ENCODE measurements around the gene IGF1R.

The IGF1R gene

DNA sequence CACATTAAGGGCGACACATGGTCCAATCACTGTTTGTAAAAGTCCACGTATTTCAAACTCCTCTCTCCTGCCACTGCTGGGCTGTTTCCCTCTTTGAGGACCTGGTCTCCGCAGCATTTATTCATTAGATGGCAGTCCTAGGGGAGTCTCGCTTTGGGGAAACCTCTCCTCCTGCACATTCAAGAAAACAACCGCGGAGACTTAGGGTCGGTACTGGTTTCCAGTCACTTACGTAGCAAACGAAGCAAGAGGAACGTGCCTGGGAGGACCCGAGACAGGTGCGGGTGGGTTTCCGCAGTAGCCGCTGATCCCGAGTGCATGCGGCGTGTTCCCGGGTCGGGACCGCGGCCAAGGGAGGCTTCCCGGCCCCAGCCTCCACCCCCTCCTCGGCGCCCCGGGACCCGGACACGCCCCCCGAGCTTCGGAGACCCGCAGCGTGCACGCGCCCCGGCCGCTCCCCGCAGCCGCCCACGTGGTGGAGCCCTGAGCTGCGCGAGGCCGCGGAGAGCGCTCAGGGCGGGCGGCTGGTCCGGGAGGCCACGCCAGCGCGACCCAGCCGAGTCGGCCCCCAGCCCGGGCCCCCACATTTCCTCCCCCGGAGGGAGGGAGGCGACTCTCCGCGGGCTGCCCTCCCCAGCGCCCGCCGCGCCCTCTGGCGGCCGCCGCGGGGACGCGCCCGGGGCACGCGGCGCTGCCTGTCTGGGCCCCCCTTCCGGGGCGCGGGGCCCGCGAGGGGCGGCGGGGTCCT, 1.1 kb upstream of the IGF1R start:
- DNase-seq = peak; percentile 70
- in situ Hi-C loops (cut with MboI; ENCODE audit: low pct_unique_long_range_greater_than_20kb, low sequenced_read_pairs) = no loop called here

DNA sequence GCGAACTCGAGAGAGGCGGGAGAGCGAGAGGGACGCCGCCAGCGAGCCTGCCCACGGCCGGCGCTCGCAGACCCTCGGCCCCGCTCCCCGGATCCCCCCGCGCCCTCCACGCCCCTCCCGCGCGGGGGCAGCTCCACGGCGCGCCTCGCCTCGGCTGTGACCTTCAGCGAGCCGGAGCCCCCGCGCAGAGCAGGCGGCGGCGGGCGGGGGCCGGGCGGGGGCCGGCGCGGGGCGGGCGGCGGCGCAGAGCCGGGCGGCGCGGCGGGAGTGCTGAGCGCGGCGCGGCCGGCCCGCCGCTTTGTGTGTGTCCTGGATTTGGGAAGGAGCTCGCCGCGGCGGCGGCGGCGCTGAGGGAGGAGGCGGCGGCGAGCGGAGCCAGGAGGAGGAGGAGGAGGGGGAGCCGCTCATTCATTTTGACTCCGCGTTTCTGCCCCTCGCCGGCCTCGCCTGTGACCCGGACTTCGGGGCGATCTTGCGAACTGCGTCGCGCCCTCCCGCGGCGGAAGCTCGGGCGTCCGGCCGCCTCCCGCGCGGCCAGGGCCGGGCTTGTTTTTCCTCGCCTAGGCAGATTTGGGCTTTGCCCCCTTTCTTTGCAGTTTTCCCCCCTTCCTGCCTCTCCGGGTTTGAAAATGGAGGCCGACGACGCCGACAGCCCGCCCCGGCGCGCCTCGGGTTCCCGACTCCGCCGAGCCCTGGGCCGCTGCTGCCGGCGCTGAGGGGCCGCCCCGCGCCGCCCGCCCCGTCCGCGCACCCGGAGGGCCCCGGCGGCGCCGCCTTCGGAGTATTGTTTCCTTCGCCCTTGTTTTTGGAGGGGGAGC, 524 bp downstream of the IGF1R start:
- peak; percentile 59 for DNase-seq
- in situ Hi-C loops (cut with MboI; ENCODE audit: low pct_unique_long_range_greater_than_20kb, low sequenced_read_pairs) = no loop called here

DNA sequence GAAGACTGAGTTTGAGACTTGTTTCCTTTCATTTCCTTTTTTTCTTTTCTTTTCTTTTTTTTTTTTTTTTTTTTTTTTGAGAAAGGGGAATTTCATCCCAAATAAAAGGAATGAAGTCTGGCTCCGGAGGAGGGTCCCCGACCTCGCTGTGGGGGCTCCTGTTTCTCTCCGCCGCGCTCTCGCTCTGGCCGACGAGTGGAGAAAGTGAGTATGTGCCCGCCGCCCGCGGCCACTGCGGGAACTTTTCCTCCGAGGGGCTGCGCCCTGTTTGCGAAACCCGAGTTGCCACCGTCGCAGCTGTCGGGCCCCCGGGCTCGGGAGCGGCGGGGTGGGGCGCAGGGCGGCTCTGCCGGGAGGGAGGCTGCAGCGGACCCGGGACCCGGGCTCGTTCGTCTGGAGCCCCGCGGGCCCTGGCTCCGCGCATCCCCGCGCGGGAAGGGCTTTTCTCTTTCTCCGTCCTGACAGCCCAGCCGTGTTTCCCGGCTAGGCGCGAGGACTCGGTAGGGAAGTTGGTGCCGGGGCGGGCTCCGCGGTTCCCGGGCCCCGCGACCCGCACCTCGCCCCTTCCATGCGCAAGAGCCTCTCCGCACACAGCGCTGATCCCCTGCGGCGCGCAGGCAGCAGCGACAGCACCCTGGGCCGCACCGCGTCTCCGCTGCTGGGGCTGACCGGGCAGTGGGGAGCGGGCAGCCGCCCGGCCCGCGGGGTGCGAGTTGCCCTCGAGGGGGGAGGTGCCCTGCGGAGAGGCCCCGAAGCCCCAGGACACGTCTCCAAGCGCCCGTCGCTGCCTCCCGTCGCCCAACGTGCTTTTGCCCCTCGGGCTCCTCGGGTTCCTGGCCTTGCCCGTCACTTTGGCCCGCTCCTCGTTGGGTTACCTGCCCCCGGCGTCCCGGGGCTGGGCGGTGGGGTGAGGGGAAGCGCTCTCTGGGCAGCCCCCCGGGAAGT, 1.4 kb downstream of the IGF1R start:
- in situ Hi-C loops (cut with MboI; ENCODE audit: low pct_unique_long_range_greater_than_20kb, low sequenced_read_pairs) = no loop called here

DNA sequence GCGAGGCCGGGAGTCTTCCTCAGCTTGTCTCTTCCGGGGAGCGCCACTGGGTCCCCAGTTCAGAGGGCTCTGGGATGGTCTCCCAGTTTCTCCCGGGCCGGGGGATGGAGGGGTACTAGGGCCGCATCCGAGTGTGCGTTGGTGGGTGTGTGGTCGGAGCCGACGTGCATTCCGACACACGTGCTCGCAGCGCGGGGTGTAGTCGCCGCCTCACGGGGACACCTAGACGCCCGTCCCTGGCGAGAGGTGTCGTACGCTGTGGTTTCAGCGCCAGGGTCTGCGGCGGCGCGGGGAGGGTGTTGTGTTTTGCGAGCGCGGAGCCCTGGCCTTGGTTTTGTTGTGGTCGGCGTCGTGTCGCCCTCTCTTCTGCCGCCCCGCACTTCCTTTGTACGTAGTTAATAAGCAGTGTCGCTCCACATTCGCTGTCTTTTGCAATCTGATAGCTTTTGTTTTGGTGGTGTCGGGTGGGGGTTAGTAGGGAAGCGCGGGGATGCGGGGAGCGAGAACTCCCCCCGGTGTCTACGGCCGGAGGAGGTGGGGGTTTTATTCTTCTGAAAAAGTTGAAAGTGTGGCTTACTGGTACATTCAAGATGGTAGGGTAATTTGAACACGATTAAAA, 2.2 kb downstream of the IGF1R start:
- peak; percentile 58 for DNase-seq
- in situ Hi-C loops (cut with MboI; ENCODE audit: low pct_unique_long_range_greater_than_20kb, low sequenced_read_pairs) = no loop called here

More for the DNA sequence above, 1.4 kb downstream of the IGF1R start:
- DNase-seq = peak; percentile 54

DNA sequence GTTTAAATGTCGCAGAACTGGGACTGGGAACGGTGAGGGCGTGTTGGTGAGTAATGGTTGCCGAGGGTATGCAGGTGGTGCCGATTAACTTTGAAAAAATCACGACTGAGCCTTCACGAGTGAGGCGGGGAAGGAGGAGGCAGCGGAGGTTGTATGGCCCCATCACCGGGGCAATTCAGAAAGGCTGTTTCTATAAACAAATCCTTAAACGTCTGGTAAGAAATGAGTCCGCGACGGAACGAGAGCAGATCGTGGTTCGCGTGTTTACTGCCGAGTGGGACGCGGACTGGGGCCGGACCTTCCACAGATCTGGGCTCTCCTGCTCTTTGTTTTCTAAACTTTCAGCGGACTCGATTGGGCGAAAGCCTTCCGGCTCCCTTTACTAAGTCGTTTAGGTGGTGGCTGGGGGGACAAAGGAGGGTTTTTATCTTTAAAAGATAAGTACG, 2.7 kb downstream of the IGF1R start:
- no peak for DNase-seq
- in situ Hi-C loops (cut with MboI; ENCODE audit: low pct_unique_long_range_greater_than_20kb, low sequenced_read_pairs) = no loop called here

DNA sequence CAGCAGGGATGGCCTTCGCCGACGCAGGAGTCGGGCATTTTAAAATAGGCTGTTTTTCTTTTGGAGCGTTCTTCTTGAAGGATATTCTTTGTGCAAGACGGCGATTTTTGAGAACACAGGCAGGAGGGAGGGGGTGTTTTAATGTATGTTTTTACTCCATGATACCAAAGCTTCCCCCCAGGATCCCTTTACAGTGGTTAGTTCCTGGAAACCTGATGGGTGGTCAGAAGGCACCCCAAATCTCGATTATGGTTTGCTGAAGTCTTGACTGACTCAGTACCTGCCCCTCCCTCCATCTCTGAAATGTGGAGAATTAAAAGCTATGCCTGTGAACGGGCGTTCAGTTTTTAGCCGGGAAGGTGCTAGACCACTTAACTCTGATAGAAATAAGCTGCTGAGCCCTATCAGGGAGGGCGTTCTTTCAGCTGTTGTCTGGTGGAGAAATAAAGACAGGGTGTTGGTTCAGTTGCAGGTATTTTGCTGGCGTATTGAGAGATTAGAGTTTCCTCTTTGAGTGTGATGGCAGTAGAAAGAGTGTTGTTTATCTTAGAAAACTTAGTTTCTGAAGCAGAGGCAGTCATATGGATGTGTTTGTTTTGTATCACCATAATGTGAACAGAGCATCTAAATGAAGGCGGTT, 3.4 kb downstream of the IGF1R start:
- DNase-seq = peak; percentile 9
- in situ Hi-C loops (cut with MboI; ENCODE audit: low pct_unique_long_range_greater_than_20kb, low sequenced_read_pairs) = no loop called here

DNA sequence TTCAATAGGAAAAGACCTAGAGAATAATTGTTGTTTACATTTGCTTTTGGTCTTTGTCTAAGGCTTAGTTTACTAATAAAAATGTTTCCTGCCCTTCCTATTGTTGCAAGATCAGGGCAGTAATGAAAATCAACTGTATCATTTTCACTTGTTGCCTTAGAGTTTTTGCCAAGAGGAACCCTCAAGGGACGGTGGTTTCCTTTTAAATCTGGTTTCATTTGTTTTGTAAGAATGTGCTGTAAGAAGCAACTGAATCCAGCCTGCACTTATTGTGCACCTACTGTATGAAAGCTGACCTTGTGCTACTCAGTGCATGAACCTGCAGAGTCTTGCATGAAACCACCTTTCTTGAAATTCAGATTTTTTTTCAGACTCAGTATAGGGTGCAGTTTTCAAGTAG, 5.3 kb downstream of the IGF1R start:
- DNase-seq = no peak
- in situ Hi-C loops (cut with MboI; ENCODE audit: low pct_unique_long_range_greater_than_20kb, low sequenced_read_pairs) = no loop called here

DNA sequence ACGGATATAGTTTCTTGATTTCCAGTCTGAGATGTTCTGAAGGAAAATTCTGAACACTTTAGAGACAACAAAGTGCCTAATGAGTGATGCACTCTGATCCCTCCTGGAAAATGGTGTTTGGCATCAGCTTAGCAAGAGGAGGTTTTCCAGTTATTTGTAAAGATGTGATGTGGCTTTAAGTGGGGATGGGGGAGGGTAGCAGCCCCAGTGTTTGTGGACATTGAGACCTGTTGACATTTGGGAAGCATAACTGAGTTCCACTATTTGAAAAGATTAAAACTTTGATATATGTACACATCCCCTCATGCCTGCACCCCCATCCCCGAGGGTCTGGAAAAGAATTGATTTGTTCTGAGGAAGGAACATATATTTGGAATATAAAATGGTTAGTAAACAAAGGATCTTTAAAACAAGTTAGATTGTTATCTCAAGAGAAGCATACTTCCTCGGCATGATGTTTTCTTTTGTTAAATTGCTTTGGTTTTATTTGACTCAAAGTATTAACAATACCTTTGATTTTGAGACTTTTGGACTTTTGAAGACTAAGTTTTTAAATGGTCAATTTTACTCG, 6.5 kb downstream of the IGF1R start:
- in situ Hi-C loops (cut with MboI; ENCODE audit: low pct_unique_long_range_greater_than_20kb, low sequenced_read_pairs) = no loop called here
- no peak for DNase-seq

DNA sequence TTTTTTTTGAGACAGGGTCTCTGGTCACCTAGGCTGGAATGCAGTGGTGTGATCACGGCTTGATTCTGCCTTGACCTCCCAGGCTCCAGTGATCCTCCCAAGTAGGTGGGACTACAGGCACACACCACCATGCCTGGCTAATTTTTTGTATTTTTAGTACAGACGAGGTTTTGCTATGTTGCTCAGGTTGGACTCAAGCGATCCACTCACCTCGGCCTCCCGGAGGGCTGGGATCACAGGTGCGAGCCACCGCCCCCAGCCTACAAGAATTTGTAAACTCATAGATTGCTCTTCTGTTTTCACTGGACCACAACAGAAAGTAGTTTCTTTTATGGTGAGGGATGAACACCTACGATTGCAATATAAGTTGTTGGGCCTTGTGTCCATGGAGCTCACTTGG, 7.4 kb downstream of the IGF1R start:
- in situ Hi-C loops (cut with MboI; ENCODE audit: low pct_unique_long_range_greater_than_20kb, low sequenced_read_pairs) = no loop called here
- no peak for DNase-seq

DNA sequence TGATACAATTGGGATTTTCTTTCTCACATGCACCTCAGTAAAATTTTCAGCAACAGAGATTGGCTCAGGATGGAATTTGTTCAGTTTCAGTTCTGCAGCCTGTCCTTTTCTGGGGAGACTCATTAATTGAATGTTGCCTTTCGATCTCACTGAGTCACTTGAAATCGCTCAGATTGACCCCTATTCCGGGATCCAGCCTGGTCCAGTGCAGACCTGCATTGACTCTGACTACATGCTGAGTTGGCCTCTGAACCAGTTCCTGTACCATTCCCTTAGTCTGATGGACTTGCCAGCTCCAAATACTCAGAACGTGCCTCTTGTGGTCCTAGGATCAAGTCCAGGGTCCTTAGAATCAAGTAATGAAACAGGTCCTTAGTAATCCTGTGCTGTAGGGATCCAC, 9.4 kb downstream of the IGF1R start:
- DNase-seq = no peak
- in situ Hi-C loops (cut with MboI; ENCODE audit: low pct_unique_long_range_greater_than_20kb, low sequenced_read_pairs) = no loop called here

DNA sequence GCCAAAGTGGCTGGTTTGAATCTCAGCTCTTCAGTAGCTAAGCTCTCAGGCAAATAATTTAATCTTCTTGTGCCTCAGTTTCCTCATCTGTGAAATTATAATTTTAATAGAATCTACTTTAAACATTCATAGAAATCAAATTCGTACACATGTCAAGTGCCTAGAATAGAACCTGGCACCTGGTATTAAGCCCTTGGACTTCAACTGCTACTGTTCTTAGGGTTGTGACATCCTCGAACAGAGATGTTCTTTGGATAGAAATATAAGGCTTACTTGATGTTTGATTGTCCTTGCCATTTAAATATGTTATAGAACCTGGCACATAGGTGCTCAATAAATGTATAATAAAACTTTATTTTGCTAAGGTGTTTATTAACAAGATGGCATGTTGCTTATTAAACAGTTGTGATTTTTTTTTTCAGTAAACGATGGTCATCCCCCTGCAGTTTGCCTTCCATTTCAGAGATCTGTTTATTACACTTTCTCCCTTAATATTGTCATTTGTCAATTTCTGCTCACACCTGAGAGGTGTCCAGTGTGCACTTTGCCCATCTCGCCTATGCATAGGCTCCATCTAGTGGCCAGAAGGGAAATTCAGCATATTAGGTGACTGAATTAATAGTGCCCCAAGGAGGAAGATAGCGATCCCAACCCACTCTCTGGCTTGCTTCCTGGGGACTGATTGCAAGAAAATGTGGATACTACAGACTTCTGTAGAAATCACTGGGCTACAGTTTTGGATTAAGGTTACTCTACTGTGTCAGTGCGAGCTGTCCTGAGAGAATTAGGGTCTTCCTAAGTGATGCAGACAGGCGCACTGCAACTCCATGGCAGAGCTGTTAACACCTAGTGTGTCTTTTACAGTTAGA, 10.7 kb downstream of the IGF1R start:
- in situ Hi-C loops (cut with MboI; ENCODE audit: low pct_unique_long_range_greater_than_20kb, low sequenced_read_pairs) = no loop called here
- DNase-seq = peak; percentile 55

DNA sequence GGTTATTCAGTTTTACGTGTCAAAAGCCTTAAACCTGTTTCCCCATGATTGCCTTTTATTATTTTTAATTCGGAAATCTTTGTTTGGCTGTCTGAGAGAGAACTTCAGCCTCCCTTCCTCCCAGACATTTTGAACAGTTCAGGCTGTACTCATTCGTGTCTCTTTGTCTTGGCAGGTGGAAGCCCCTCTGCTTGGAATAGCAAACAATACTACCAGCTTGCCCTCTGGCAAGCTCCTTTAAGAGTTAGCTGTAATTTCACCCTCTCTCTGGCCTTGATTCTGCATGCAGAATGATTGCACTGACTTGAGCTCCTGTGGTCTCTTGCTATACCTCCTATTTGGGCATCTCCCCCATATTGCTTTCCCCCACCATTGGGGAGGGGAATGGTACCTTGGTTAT, 11.7 kb downstream of the IGF1R start:
- no peak for DNase-seq
- in situ Hi-C loops (cut with MboI; ENCODE audit: low pct_unique_long_range_greater_than_20kb, low sequenced_read_pairs) = no loop called here

DNA sequence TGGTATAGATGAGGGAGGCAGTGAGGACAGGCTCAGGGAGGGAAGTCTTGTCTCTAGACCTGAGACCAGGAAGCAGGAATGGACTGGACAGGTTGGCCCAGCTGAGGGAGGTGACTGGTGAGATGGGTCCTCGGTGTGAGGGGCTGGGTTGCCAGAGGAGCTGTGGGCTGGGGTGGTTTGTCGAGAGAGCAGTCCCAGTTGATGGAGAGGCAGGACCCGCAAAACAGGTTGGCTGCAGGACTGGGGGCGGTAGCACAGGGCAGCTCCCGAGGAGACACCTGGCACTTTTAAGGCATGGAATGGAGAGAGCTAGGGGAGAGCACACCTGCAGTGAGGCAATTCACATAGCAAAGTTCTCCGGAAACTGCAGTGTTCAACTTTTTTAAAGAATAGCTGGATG, 14.7 kb downstream of the IGF1R start:
- no peak for DNase-seq
- in situ Hi-C loops (cut with MboI; ENCODE audit: low pct_unique_long_range_greater_than_20kb, low sequenced_read_pairs) = no loop called here

DNA sequence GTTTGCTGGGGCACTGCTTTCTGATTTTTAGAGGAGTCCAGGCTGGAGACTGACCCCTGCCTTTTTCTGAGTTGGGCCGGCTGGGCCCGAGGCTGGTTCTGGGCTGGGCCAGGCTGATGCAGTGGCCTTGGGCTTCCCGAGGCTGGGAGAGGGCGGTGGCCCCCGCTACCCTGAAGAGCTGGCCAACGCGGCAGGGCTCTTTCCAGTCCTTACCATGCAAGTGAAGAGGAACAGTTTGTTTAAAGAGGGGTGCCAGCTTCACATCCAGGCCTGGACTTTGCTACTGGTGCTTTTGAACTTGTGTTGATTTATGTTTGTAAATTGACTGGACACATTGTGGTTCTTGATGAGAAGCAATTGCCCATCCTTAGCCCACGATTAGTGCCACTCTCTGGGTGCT, 15.3 kb downstream of the IGF1R start:
- DNase-seq = no peak
- in situ Hi-C loops (cut with MboI; ENCODE audit: low pct_unique_long_range_greater_than_20kb, low sequenced_read_pairs) = no loop called here

DNA sequence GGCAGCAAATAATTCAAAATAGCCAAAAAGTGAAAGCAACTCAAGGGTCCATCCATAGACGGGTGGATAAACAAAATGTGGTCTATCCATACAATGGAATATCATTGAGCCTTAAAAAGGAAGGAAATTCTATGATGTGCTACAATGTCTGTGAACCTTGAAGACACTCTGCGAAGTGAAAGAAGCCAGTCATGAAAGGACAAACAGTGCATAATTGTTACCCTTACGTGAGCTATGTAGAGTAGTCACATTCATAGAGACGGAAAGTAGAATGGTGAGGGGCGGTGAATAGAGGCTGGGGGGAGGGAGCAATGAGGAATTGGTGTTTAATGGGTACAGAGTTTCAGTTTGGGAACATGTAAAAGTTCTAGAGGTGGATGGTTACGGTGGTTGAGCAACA, 18.1 kb downstream of the IGF1R start:
- no peak for DNase-seq
- in situ Hi-C loops (cut with MboI; ENCODE audit: low pct_unique_long_range_greater_than_20kb, low sequenced_read_pairs) = no loop called here

DNA sequence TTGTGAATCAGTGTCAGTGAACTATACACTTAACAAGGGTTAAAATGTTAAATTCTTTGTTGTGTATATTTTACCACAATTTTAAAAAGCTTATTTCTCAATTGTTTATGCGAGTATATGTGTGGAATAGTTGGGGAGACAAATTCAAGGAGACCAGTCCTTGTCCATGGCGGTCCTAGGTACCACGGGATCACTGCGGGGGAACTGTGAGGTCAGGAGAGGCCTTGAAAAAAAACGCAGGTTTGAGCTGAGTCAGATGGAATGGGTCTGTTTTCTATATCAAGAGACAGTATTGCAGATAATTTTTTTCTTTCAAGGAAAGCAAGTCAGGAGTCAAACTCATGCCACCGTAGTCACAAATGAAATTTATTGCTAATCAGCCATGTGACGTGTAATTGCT, 18.5 kb downstream of the IGF1R start:
- in situ Hi-C loops (cut with MboI; ENCODE audit: low pct_unique_long_range_greater_than_20kb, low sequenced_read_pairs) = no loop called here
- DNase-seq = no peak

DNA sequence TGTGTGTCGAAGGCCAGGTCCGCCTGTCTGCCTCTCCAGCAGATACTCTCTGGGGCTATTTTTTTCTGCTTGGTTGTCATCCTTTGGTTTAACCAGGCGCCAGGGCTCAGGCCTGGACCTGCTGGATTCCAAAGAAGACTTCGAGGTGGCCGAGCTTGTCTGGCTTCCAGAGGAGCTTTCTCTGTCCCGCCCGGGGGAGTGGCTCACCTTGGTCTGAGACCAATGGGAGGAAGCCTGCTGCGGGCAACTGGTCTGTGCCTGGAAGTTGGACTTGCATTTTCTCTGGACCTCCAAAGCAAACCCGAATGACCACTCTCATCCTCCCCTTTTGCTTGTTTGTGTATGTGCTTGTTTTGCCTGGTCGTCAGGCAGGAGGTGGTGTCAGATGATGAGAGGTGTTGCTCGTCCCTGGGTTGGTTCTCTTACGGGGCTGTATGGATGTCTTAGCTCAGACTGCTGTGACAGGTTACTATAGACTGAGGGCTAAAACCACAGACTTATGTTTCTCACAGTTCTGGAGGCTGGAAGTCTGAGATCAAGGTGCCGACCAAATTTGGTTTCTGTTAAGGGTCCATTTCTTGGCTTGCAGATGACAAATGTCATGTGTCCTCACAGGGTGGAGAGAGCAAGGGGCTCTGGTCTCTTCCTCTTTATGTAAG, 19.3 kb downstream of the IGF1R start:
- in situ Hi-C loops (cut with MboI; ENCODE audit: low pct_unique_long_range_greater_than_20kb, low sequenced_read_pairs) = no loop called here
- DNase-seq = no peak
